HG02610 (cell line): ENCODE data around the gene CCT7.
A peak's percentile ranks its signal among the peaks of the same experiment; 100 is the strongest.

Source experiments
- ATAC-seq: cut with Tn5 transposase; IDR thresholded peaks from one replicate; pipeline ENCODE4 v1.9.1; 2021; ENCODE audit warnings: mild to moderate bottlenecking, moderate library complexity; ENCODE audit not compliant: unreplicated experiment

The CCT7 gene

DNA sequence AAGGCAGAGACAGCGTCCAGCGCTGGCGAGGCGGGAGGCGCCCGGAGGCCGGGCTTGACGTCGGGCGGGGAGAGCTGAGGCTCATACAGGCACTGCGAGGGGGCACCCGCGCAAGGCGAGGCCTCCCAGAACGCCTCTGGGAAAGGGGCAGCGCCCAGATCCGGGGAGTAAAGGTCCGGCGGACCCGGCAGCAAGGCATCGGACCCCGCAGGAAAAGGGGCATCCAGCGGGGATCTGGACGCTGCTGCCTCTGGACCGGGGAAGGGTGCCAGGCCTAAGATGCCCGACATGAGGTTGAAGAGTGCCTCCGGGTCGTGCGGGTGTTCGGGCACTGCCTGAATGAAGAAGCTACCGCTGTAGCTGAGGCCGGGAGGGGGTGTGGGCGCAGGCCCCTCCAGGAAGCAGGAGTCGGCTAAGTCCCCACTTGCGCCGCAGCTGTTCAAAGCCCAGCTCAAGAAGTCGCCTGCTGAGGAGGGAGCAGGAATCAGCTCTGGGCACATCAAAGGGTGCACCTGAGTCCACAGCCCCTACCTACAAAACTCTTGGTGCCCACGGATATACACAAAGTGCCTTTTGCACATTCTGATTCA is 58.3 kb downstream of the CCT7 start:
- ATAC-seq: no peak

DNA sequence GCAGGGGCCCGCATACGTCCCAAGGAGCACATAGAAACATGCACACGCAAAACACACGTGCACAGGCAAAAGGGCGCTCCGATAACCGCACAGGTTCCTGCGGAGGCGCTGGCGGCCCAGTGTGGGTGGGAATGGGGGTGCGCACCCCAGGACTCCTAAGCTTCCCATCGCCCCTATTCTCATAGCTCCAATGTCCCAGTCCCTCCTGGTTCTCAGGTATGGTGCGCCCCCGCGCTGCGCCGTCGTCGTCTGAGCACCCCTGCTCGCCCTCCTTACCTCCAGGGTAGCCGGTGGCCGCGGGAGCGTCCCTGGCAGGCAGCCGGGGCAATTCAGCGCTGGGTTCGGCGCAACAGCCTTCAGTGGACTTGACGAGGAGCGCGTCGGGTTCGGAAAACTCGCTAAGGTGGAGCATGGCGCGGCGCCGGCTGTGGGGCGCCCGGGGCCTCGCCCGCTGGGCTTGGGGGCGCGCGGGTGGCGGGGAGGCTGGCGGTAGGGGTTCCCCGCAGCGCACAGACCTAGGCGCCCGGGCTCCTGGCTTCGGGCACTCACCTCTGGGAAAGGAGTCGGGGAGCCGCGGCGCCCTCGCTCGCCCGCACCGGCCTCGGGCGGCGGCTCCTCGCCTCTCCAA is 58.9 kb downstream of the CCT7 start:
- no peak for ATAC-seq

DNA sequence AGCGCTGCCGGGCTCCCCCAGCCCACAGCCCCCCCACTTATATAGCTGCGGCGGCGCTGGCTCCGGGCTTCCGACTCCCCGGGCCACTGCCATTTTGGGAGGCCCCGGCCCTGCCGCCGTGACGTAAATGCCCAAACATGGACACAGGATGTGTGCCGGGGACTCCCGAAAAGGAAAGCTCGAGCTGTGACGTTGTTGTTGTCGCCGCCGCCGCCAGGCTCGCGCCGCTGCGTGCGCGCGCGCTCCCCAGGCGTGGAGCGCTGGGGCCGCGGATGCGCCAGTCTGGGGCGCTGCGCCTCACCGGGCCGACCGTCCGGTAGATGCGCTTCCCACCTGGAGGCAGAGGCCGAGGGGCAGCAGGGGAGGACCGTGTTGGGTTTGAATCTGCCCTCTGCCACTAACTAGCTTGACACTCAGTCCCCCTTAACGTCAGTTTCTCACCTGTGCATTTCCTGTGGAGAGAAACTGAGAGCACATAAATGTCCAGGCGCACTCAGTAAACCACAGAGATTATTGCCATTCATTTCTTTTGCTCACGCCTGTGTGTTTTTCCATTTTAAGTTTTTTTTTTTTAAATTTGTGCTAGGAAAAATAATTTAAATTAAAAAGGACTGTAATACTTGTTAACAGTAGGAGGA is 59.5 kb downstream of the CCT7 start, which contains the start of gene EGR4:
EGR4 (minus strand) TSS at position 15 of the 638 bp plus-strand sequence. CDS start 231 bp downstream, outside the sequence.
- peak; percentile 93 for ATAC-seq

DNA sequence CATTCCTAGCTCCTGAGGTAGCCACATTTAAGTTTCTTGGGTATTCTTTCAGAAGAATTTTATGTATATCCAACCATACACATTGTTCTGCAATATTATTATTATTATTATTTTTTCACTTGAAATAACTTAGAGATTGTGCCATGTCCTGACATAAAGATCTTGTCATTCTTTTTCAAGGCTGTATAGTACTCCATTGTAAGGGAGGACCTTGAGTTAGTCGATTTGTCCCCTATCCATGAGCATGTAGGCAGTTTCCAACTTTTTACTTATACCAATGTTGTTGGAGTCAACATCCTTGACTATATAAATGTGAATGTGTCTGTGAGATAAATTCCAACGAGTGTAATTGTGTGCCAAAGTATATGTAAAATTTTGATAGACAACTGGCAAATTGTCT is 60.1 kb downstream of the CCT7 start:
- no peak for ATAC-seq

DNA sequence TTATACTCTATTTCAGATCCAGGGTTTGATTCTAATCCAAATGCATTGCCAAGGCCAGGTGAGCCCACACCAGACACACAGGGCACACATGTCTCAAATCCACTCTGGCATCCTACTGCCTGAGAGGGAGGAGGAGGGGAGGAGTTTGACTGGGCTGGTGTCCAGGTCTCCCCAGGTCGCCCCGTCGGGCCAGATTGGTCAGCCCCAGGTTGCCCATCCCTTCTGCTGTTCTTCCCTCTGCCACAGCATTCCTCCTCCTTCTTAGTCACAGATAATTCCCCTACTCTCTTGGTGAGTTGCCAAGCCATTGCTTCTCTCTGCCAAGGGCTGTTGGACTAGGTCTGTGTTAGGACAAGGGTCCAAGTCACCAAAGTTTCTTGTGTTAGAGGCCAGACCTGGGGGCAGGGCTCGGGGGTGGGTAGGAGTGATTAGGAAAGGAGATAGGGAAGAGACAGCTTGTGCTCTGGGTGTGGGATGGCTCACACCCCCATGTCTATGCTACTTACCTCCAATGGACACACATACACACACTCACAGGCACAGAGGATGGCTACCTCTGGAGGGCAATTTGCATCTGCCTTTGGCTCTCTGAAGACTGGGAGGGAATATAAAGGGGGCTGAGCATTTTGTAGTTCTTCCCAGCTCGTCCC is 61.8 kb downstream of the CCT7 start:
- ATAC-seq: no peak

DNA sequence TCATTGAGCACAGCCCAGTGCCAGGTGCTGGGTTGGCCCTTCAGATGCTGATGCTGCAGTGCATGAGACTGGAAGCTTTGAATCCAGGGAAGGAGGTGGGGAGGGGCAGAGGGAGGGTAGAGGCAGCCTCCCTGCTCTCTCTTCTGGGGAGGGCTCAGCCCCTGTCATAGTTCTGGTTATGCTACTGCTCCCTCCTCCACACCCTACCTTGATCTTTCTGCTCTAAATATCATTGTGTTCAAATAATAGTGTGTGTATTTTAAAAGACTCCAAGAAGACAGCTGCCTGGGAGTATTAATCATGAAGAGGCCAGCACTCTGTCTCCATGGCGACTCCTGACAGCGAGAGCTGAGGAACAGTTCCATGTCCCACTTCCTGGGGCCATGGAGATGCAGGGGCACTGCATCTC is 63.0 kb downstream of the CCT7 start:
- no peak for ATAC-seq

DNA sequence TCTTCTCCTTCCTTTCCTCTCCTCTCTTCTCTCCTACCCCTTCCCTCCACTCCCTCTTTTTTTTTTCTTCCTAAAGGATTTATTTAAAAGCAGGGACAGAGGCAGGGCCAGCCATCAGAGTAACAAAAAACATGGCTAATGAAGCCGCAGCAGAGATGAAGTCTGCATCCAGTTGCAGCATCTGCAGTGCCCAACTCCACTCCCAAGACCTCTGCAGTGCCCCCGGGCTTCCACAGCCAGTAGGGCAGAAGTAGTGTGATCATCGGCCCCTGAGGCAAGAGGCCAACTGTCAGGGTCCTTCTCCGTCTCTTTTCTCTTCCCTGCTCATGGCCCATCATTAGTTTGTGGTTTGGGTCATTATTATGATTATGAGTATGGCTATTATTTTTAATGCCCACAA is 63.5 kb downstream of the CCT7 start:
- no peak for ATAC-seq

DNA sequence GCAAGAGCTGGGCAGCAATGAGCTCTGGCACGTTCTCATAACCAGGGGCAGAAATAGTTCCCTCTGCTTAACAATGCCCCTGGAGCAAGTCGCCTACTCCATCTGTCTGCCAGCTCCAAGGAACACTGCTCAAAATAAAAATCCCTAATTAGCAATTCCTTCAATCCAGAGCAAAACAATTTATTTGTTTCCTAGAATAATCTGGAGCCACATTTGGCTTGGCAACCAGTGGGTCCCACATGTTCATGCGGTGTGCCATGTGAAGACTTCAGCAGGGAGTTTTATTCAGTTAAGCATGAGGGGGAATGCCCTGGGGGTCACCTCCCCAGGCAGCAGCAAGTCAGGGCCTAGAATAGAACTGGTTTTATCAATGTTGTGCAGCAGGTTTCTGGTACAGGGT is 66.8 kb downstream of the CCT7 start:
- no peak for ATAC-seq

DNA sequence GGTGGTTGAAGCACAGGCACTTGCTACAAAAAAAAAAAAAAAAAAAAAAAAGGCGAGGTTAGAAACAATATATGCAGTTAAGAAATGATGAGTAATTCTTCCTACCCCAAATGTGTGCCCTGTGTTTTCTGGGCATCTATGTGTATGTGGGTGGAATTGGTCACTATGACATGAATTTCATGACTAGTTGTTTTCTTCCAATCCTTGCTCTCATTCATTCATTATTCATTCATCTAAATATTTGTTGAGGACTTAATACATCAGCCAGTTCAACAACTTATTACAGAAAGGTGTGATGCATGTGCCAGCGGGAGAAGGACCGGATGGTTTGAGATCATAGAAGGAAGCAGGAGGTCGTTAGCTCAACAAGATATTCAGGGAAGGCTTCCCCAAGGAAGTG is 67.5 kb downstream of the CCT7 start:
- no peak for ATAC-seq
